Measurements from ENCODE around the gene CPM. TPM values are rescaled to one million over a fixed set of nuclear protein-coding genes. Genes with fewer than 3 reads are reported as not detected.
A peak's percentile ranks its signal among the peaks of the same experiment; 100 is the strongest.

Gene CPM
- total and polyA plus RNA-seq, 3 experiments from 2014 or later, result 0.26 to 1.9 (median 1.6) TPM

GRCh38 chr12:68930178-68930577 is 2.8 kb downstream of the CPM start:
- H3K27ac ChIP-seq (ENCODE audit: low read depth, low read length), result no peak overlapping the region
- peaks cover 6 to 14% (median 9%) of the 10 kb centered on the region in 3 donors for H3K4me1 Mint-ChIP-seq
- ChIA-PET CTCF (no interaction called here), POLR2A (no interaction called here)
- peaks cover 23 to 47% of the 10 kb centered on the region in 2 donors for H3K27me3 Mint-ChIP-seq
- H3K27me3 ChIP-seq (ENCODE audit: insufficient read depth, low read length, poor library complexity, severe bottlenecking), result peaks cover 11% of the 10 kb centered on the region
- H3K4me3 Mint-ChIP-seq, result no peak overlapping the region
- H3K36me3 ChIP-seq (ENCODE audit: insufficient read depth, low read length), result no peaks in the 10 kb centered on the region
- no peak overlapping the region for H3K27ac Mint-ChIP-seq
- peaks cover 0 to 5% (median 0%) of the 10 kb centered on the region in 5 donors for H3K9me3 Mint-ChIP-seq
- no peaks in the 10 kb centered on the region for H3K9me3 ChIP-seq (ENCODE audit: low read length)
- H3K4me1 ChIP-seq (ENCODE audit: insufficient read depth, low read length), result peaks cover 7% of the 10 kb centered on the region
- no peak for DNase-seq
- no peaks in the 10 kb centered on the region for H3K36me3 Mint-ChIP-seq
- H3K4me3 ChIP-seq (ENCODE audit: low read length), result no peak overlapping the region

GRCh38 chr12:68924546-68924945 is 8.4 kb downstream of the CPM start:
- Histone ChIP-seq H3K9me3 (ENCODE audit: low read length) (no peaks in the 10 kb centered on the region), H3K4me1 (ENCODE audit: insufficient read depth, low read length) (no peaks in the 10 kb centered on the region), H3K36me3 (ENCODE audit: insufficient read depth, low read length) (no peaks in the 10 kb centered on the region), H3K27ac (ENCODE audit: low read depth, low read length) (no peak overlapping the region), H3K4me3 (ENCODE audit: low read length) (no peak overlapping the region), H3K27me3 (ENCODE audit: insufficient read depth, low read length, poor library complexity, severe bottlenecking) (no peaks in the 10 kb centered on the region)
- no peak for DNase-seq
- Mint-ChIP-seq H3K27me3 (peaks cover 5 to 21% of the 10 kb centered on the region in 2 donors), H3K4me1 (no peaks in the 10 kb centered on the region), H3K9me3 (peaks cover 0 to 5% (median 0%) of the 10 kb centered on the region in 5 donors), H3K27ac (no peak overlapping the region), H3K4me3 (no peak overlapping the region), H3K36me3 (no peaks in the 10 kb centered on the region)
- CTCF ChIA-PET, result no interaction called here
- POLR2A ChIA-PET, result no interaction called here

GRCh38 chr12:68919581-68920239 is 13.3 kb downstream of the CPM start:
- Mint-ChIP-seq H3K4me3 (no peak overlapping the region), H3K4me1 (no peaks in the 10 kb centered on the region), H3K9me3 (no peaks in the 10 kb centered on the region), H3K36me3 (no peaks in the 10 kb centered on the region), H3K27me3 (peaks cover 3 to 6% of the 10 kb centered on the region in 2 donors), H3K27ac (no peak overlapping the region)
- H3K9me3 ChIP-seq (ENCODE audit: low read length), result no peaks in the 10 kb centered on the region
- DNase-seq, result no peak
- no peak overlapping the region for H3K27ac ChIP-seq (ENCODE audit: low read depth, low read length)
- no peaks in the 10 kb centered on the region for H3K36me3 ChIP-seq (ENCODE audit: insufficient read depth, low read length)
- no peaks in the 10 kb centered on the region for H3K27me3 ChIP-seq (ENCODE audit: insufficient read depth, low read length, poor library complexity, severe bottlenecking)
- H3K4me3 ChIP-seq (ENCODE audit: low read length), result no peak overlapping the region
- H3K4me1 ChIP-seq (ENCODE audit: insufficient read depth, low read length), result no peaks in the 10 kb centered on the region
- CTCF ChIA-PET, result no interaction called here
- POLR2A ChIA-PET, result no interaction called here

GRCh38 chr12:68918960-68919359 is 14.0 kb downstream of the CPM start:
- Histone ChIP-seq H3K36me3 (ENCODE audit: insufficient read depth, low read length) (no peaks in the 10 kb centered on the region), H3K9me3 (ENCODE audit: low read length) (no peaks in the 10 kb centered on the region), H3K27me3 (ENCODE audit: insufficient read depth, low read length, poor library complexity, severe bottlenecking) (no peaks in the 10 kb centered on the region), H3K27ac (ENCODE audit: low read depth, low read length) (no peak overlapping the region), H3K4me1 (ENCODE audit: insufficient read depth, low read length) (no peaks in the 10 kb centered on the region), H3K4me3 (ENCODE audit: low read length) (no peak overlapping the region)
- H3K27ac Mint-ChIP-seq, result no peak overlapping the region
- H3K9me3 Mint-ChIP-seq, result no peaks in the 10 kb centered on the region
- CTCF ChIA-PET, result no interaction called here
- DNase-seq, result no peak
- H3K4me1 Mint-ChIP-seq, result no peaks in the 10 kb centered on the region
- POLR2A ChIA-PET, result no interaction called here
- no peak overlapping the region for H3K4me3 Mint-ChIP-seq
- no peaks in the 10 kb centered on the region for H3K36me3 Mint-ChIP-seq
- peaks cover 3% of the 10 kb centered on the region in 2 donors for H3K27me3 Mint-ChIP-seq

GRCh38 chr12:68915055-68915454 is 17.9 kb downstream of the CPM start:
- POLR2A ChIA-PET, result no interaction called here
- CTCF ChIA-PET, result no interaction called here
- H3K27me3 Mint-ChIP-seq, result peaks cover 0 to 3% of the 10 kb centered on the region in 2 donors

GRCh38 chr12:68913682-68914081 is 19.3 kb downstream of the CPM start:
- Mint-ChIP-seq H3K36me3 (no peaks in the 10 kb centered on the region), H3K27me3 (peaks cover 3 to 6% of the 10 kb centered on the region in 2 donors), H3K27ac (no peak overlapping the region), H3K9me3 (peaks cover 0 to 2% (median 0%) of the 10 kb centered on the region in 5 donors), H3K4me3 (no peak overlapping the region), H3K4me1 (no peaks in the 10 kb centered on the region)
- Histone ChIP-seq H3K36me3 (ENCODE audit: insufficient read depth, low read length) (no peaks in the 10 kb centered on the region), H3K27ac (ENCODE audit: low read depth, low read length) (no peak overlapping the region), H3K9me3 (ENCODE audit: low read length) (no peaks in the 10 kb centered on the region), H3K27me3 (ENCODE audit: insufficient read depth, low read length, poor library complexity, severe bottlenecking) (no peaks in the 10 kb centered on the region), H3K4me3 (ENCODE audit: low read length) (no peak overlapping the region), H3K4me1 (ENCODE audit: insufficient read depth, low read length) (no peaks in the 10 kb centered on the region)
- ChIA-PET POLR2A (no interaction called here), CTCF (interaction anchor here (1.0 kb wide), 1 partner anchor 19 kb away, joined by 3 read pairs; no protein-coding TSS in a partner anchor)
- no peak for DNase-seq

More at GRCh38 chr12:68915055-68915454, 17.9 kb downstream of the CPM start:
- Histone ChIP-seq H3K36me3 (ENCODE audit: insufficient read depth, low read length) (no peaks in the 10 kb centered on the region), H3K4me1 (ENCODE audit: insufficient read depth, low read length) (no peaks in the 10 kb centered on the region), H3K4me3 (ENCODE audit: low read length) (no peak overlapping the region), H3K27me3 (ENCODE audit: insufficient read depth, low read length, poor library complexity, severe bottlenecking) (no peaks in the 10 kb centered on the region), H3K9me3 (ENCODE audit: low read length) (no peaks in the 10 kb centered on the region), H3K27ac (ENCODE audit: low read depth, low read length) (no peak overlapping the region)
- no peaks in the 10 kb centered on the region for H3K36me3 Mint-ChIP-seq
- no peak overlapping the region for H3K4me3 Mint-ChIP-seq
- DNase-seq, result no peak
- no peaks in the 10 kb centered on the region for H3K9me3 Mint-ChIP-seq
- peak overlapping the region in 1 of 8 donors; percentile 7 for H3K27ac Mint-ChIP-seq
- H3K4me1 Mint-ChIP-seq, result no peaks in the 10 kb centered on the region

- ChIA-PET POLR2A (no interaction called here), CTCF (interaction anchor here (1.0 kb wide), 1 partner anchor 20 kb away, joined by 3 read pairs; no protein-coding TSS in a partner anchor)
- Mint-ChIP-seq H3K4me1 (no peaks in the 10 kb centered on the region), H3K36me3 (no peaks in the 10 kb centered on the region), H3K9me3 (peaks cover 0 to 2% (median 0%) of the 10 kb centered on the region in 5 donors), H3K27me3 (peaks cover 3 to 13% of the 10 kb centered on the region in 2 donors), H3K4me3 (no peak overlapping the region), H3K27ac (no peak overlapping the region)
- H3K4me1 ChIP-seq (ENCODE audit: insufficient read depth, low read length), result no peaks in the 10 kb centered on the region
- no peaks in the 10 kb centered on the region for H3K36me3 ChIP-seq (ENCODE audit: insufficient read depth, low read length)
- H3K27ac ChIP-seq (ENCODE audit: low read depth, low read length), result no peak overlapping the region
- H3K27me3 ChIP-seq (ENCODE audit: insufficient read depth, low read length, poor library complexity, severe bottlenecking), result no peaks in the 10 kb centered on the region
- H3K4me3 ChIP-seq (ENCODE audit: low read length), result no peak overlapping the region
- DNase-seq, result no peak
- no peaks in the 10 kb centered on the region for H3K9me3 ChIP-seq (ENCODE audit: low read length)
Observed at GRCh38 chr12:68912916-68913315, 20.1 kb downstream of the CPM start.

GRCh38 chr12:68911197-68911718 is 21.7 kb downstream of the CPM start:
- H3K4me3 ChIP-seq (ENCODE audit: low read length), result no peak overlapping the region
- ChIA-PET CTCF (no interaction called here), POLR2A (no interaction called here)
- DNase-seq, result no peak
- no peak overlapping the region for H3K27ac Mint-ChIP-seq
- no peaks in the 10 kb centered on the region for H3K4me1 ChIP-seq (ENCODE audit: insufficient read depth, low read length)
- no peaks in the 10 kb centered on the region for H3K36me3 Mint-ChIP-seq
- H3K27ac ChIP-seq (ENCODE audit: low read depth, low read length), result no peak overlapping the region
- H3K27me3 ChIP-seq (ENCODE audit: insufficient read depth, low read length, poor library complexity, severe bottlenecking), result no peaks in the 10 kb centered on the region
- H3K36me3 ChIP-seq (ENCODE audit: insufficient read depth, low read length), result no peaks in the 10 kb centered on the region
- H3K4me1 Mint-ChIP-seq, result no peaks in the 10 kb centered on the region
- H3K27me3 Mint-ChIP-seq, result peaks cover 0 to 17% of the 10 kb centered on the region in 2 donors
- no peaks in the 10 kb centered on the region for H3K9me3 ChIP-seq (ENCODE audit: low read length)
- peaks cover 0 to 2% (median 0%) of the 10 kb centered on the region in 5 donors for H3K9me3 Mint-ChIP-seq
- H3K4me3 Mint-ChIP-seq, result no peak overlapping the region
